ENCODE results near the gene CDC16. TPM values are rescaled to one million over a fixed set of nuclear protein-coding genes. Genes with fewer than 3 reads are reported as not detected.

CDC16 gene
- total and polyA plus RNA-seq, 9 of the 15 experiments (the other 6 are each of a cell fraction or from before 2014, with no cell fraction given): 23.2 to 102 (median 51.6) TPM

GRCh38 chr13:114222461-114222968 is 12.2 kb upstream of the CDC16 start (continued):
- TF ChIP-seq ELK1 (CRISPR knock-in tag; IDR thresholded peaks at IDR 0.05) (no peak), NFE2L1 (tag; IDR thresholded peaks at IDR 0.05; ENCODE audit: borderline replicate concordance, low read depth) (peak; percentile 86), NBN (IDR thresholded peaks at IDR 0.05; ENCODE audit: low read depth) (peak; percentile 68; the same call in 1 of the 2 replicates), MEF2D (tag; conservative IDR thresholded peaks at IDR 0.05; ENCODE audit: low read depth) (peak; percentile 75; the same call in 1 of the 2 replicates), TCF7L2 (IDR thresholded peaks at IDR 0.05; ENCODE audit: low read depth, low read length) (no peak), ETS1 (conservative IDR thresholded peaks at IDR 0.05; ENCODE audit: control insufficient read depth, low read depth, low read length) (0 out of 2 replicates have a peak, but pooled peaks have one; percentile 37), TEAD2 (tag; IDR thresholded peaks at IDR 0.05) (no peak), BCOR (IDR thresholded peaks at IDR 0.05) (0 out of 2 replicates have a peak, but pooled peaks have one; percentile 23), POLR2G (IDR thresholded peaks at IDR 0.05; ENCODE audit: low read depth, low read length) (peak; percentile 61), ZNF41 (CRISPR knock-in tag; conservative IDR thresholded peaks at IDR 0.05) (no peak), ARHGAP35 (IDR thresholded peaks at IDR 0.05; ENCODE audit: partially characterized antibody) (no peak), CC2D1A (IDR thresholded peaks at IDR 0.05) (peak; percentile 56; the same call in 1 of the 2 replicates), LEF1 (IDR thresholded peaks at IDR 0.05) (peak; percentile 75), SMAD4 (CRISPR knock-in tag; conservative IDR thresholded peaks at IDR 0.05) (peak; percentile 70), ZNF444 (CRISPR knock-in tag; IDR thresholded peaks at IDR 0.05) (no peak), NR2F6 (CRISPR knock-in tag; IDR thresholded peaks at IDR 0.05) (no peak), FOXM1 (IDR thresholded peaks at IDR 0.05; ENCODE audit: low read depth) (peak; percentile 69), FOXM1 (CRISPR knock-in tag; IDR thresholded peaks at IDR 0.05; ENCODE audit: low read depth) (no peak), MAZ (CRISPR knock-in tag; conservative IDR thresholded peaks at IDR 0.05 in 1 of 2, IDR thresholded peaks at IDR 0.05 in 1 of 2) (no peak; a peak in 1 of 4 replicates), ZNF197 (CRISPR knock-in tag; IDR thresholded peaks at IDR 0.05; ENCODE audit: low read depth) (0 out of 2 replicates have a peak, but pooled peaks have one; percentile 23), ZBTB33 (CRISPR knock-in tag; IDR thresholded peaks at IDR 0.05) (no peak)
- TF ChIP-seq, protein P1, sequence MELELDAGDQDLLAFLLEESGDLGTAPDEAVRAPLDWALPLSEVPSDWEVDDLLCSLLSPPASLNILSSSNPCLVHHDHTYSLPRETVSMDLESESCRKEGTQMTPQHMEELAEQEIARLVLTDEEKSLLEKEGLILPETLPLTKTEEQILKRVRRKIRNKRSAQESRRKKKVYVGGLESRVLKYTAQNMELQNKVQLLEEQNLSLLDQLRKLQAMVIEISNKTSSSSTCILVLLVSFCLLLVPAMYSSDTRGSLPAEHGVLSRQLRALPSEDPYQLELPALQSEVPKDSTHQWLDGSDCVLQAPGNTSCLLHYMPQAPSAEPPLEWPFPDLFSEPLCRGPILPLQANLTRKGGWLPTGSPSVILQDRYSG (tag; conservative IDR thresholded peaks at IDR 0.05; ENCODE audit: low read depth): peak; percentile 85; the same call in 1 of the 2 replicates
- TF ChIP-seq, protein P2, sequence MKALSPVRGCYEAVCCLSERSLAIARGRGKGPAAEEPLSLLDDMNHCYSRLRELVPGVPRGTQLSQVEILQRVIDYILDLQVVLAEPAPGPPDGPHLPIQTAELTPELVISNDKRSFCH (CRISPR knock-in tag; IDR thresholded peaks at IDR 0.05): no peak
- TF ChIP-seq, protein P2 (tag; IDR thresholded peaks at IDR 0.05): 0 out of 2 replicates have a peak, but pooled peaks have one; percentile 27
